H1 (cell line): ENCODE data around the gene NPIPA8. TPM values are rescaled to one million over a fixed set of nuclear protein-coding genes. Genes with fewer than 3 reads are reported as not detected.
"Not testable (repeated sequence)": the region's sequence is repeated elsewhere in the genome, so short reads cannot be mapped to it uniquely, and the experiment has no call there.

Source experiments
- CTCF ChIA-PET: fragments of 300-600 bp; sonication (Branson Sonifier 250); formaldehyde crosslinking; loops from one replicate; lab custom pipeline; 2021; ENCODE audit not compliant: partially characterized antibody; lab: Charles Lee
- POLR2A ChIA-PET: fragments of 300-600 bp; sonication (Branson Sonifier 250); formaldehyde crosslinking; loops from one replicate; lab custom pipeline; 2021; ENCODE audit warnings: inconsistent platforms; ENCODE audit not compliant: partially characterized antibody; lab: Charles Lee
- DNase-seq, 2 experiments: peaks; one replicate each; pipeline versions ENCODE4 v3.0.0 to v3.0.0-alpha.2; 2010 to 2022; ENCODE audit warnings: low spot score in 2 of 2, low read depth in 1 of 2, mixed read lengths in 1 of 2
- FAIRE-seq: peaks from 2 replicates; lab custom pipeline; 2011; peaks lifted over from hg19 to GRCh38; lab: Jason Lieb, UNC
- H2AFZ ChIP-seq: 2 replicates; pipeline ENCODE4 v1.8.1; 2012; ENCODE audit warnings: low read length, inconsistent platforms
- H2AK5ac ChIP-seq: 2 replicates; pipeline ENCODE4 v1.6.1; 2013; ENCODE audit warnings: low read depth, low read length
- H2BK120ac ChIP-seq: replicated peaks from 2 replicates; pipeline ENCODE3; 2013; ENCODE audit warnings: low read depth, low read length, inconsistent platforms
- H2BK12ac ChIP-seq: 2 replicates; pipeline ENCODE4 v1.6.1; 2013; ENCODE audit warnings: low read depth, low read length
- H2BK15ac ChIP-seq: 2 replicates; pipeline ENCODE4 v1.6.1; 2013; ENCODE audit warnings: low read length
- H2BK20ac ChIP-seq: 2 replicates; pipeline ENCODE4 v1.6.1; 2013; ENCODE audit warnings: low read length
- H2BK5ac ChIP-seq: 2 replicates; pipeline ENCODE4 v1.6.1; 2013; ENCODE audit warnings: low read depth, low read length
- H3K14ac ChIP-seq: 2 replicates; pipeline ENCODE4 v1.6.1; 2013; ENCODE audit warnings: inconsistent platforms; ENCODE audit not compliant: insufficient read length
- H3K18ac ChIP-seq: 2 replicates; pipeline ENCODE4 v1.6.1; 2013; ENCODE audit warnings: low read length; ENCODE audit errors: extremely low read depth
- H3K23ac ChIP-seq: 2 replicates; pipeline ENCODE4 v1.6.1; 2013; ENCODE audit warnings: inconsistent platforms; ENCODE audit not compliant: insufficient read length
- H3K23me2 ChIP-seq: 2 replicates; pipeline ENCODE4 v1.6.1; 2013; ENCODE audit warnings: low read depth, low read length
- H3K27ac ChIP-seq: 2 replicates; pipeline ENCODE4 v1.6.1; 2011; ENCODE audit warnings: low read depth, low read length, inconsistent platforms
- H3K27me3 ChIP-seq, 4 experiments: replicated peaks in 1 of 4; 1 replicate in 1 of 4; 2 replicates in 3 of 4; pipeline versions ENCODE4 v1.6.1 to v1.8.1; 2011 to 2013; ENCODE audit warnings: low read length in 3 of 4, mild to moderate bottlenecking in 3 of 4, inconsistent platforms in 2 of 4, mixed read lengths in 2 of 4, moderate library complexity in 1 of 4; ENCODE audit not compliant: control insufficient read depth in 3 of 4, insufficient read depth in 3 of 4; ENCODE audit errors: extremely low read depth in 1 of 4
- H3K36me3 ChIP-seq, 4 experiments: 2 replicates each; pipeline versions ENCODE4 v1.6.1 to v1.8.1; 2011 to 2013; ENCODE audit warnings: mild to moderate bottlenecking in 4 of 4, low read length in 3 of 4, moderate library complexity in 2 of 4, control low read depth in 1 of 4, inconsistent platforms in 1 of 4; ENCODE audit not compliant: insufficient read depth in 4 of 4, control insufficient read depth in 2 of 4
- H3K4ac ChIP-seq: replicated peaks from 2 replicates; pipeline ENCODE3; 2013; ENCODE audit warnings: low read length, low read depth, mixed read lengths, inconsistent platforms; ENCODE audit not compliant: insufficient read length
- H3K4me1 ChIP-seq, 4 experiments: replicated peaks in 1 of 4; 1 replicate in 1 of 4; 2 replicates in 3 of 4; pipeline versions ENCODE4 v1.6.1 to v1.8.1; 2011 to 2013; ENCODE audit warnings: low read length in 3 of 4, inconsistent platforms in 2 of 4, mixed read lengths in 1 of 4; ENCODE audit not compliant: insufficient read depth in 4 of 4, control insufficient read depth in 3 of 4
- H3K4me2 ChIP-seq, 2 experiments: 2 replicates each; pipeline versions ENCODE4 v1.6.1 to v1.8.1; 2011 to 2013; ENCODE audit warnings: low read depth in 2 of 2, low read length in 2 of 2, control low read depth in 1 of 2, inconsistent platforms in 1 of 2, mild to moderate bottlenecking in 1 of 2; ENCODE audit not compliant: insufficient read depth in 1 of 2
- H3K4me3 ChIP-seq, 4 experiments: fragments of 200-600, 300-600 bp in 1 of 4; sonication (generic), shearing (Covaris generic), sonication (Bioruptor Twin) in 1 of 4; 2 replicates each; pipeline versions ENCODE4 v1.5.1 to v1.8.1; 2011 to 2016; ENCODE audit warnings: low read length in 4 of 4, low read depth in 3 of 4, control low read depth in 2 of 4, inconsistent platforms in 2 of 4, mild to moderate bottlenecking in 2 of 4, mixed read lengths in 1 of 4, moderate library complexity in 1 of 4; ENCODE audit not compliant: insufficient read depth in 2 of 4; ENCODE audit errors: extremely low read depth in 1 of 4
- H3K56ac ChIP-seq: replicated peaks from 2 replicates; pipeline ENCODE3; 2013; ENCODE audit warnings: low read depth, mild to moderate bottlenecking, mixed read lengths, low read length, inconsistent platforms; ENCODE audit not compliant: insufficient read length
- H3K79me1 ChIP-seq: 2 replicates; pipeline ENCODE4 v1.6.1; 2013; ENCODE audit warnings: low read depth, low read length, control low read depth
- H3K79me2 ChIP-seq, 2 experiments: 2 replicates each; pipeline versions ENCODE4 v1.6.1 to v1.8.1; 2012 to 2013; ENCODE audit warnings: low read length in 2 of 2, mild to moderate bottlenecking in 2 of 2, inconsistent platforms in 1 of 2; ENCODE audit not compliant: insufficient read depth in 2 of 2, control insufficient read depth in 1 of 2
- H3K9ac ChIP-seq, 4 experiments: replicated peaks in 1 of 4; 1 replicate in 1 of 4; 2 replicates in 3 of 4; pipeline versions ENCODE4 v1.6.1 to v1.8.1; 2011 to 2013; ENCODE audit warnings: low read depth in 3 of 4, low read length in 3 of 4, control low read depth in 2 of 4, mild to moderate bottlenecking in 2 of 4, moderate library complexity in 2 of 4, inconsistent platforms in 1 of 4; ENCODE audit errors: extremely low read depth in 1 of 4
- H3K9me3 ChIP-seq, 2 experiments: 2 replicates each; pipeline versions ENCODE4 v1.6.1 to v1.8.1; 2012 to 2013; ENCODE audit warnings: mild to moderate bottlenecking in 2 of 2, moderate library complexity in 2 of 2, control low read depth in 1 of 2, inconsistent platforms in 1 of 2, low read depth in 1 of 2, low read length in 1 of 2, mixed read lengths in 1 of 2; ENCODE audit not compliant: insufficient read depth in 2 of 2
- H4K20me1 ChIP-seq, 2 experiments: replicated peaks in 1 of 2; 2 replicates each; pipeline versions ENCODE3 to v1.8.1; 2011 to 2013; ENCODE audit warnings: inconsistent platforms in 2 of 2, low read length in 2 of 2, mild to moderate bottlenecking in 1 of 2; ENCODE audit not compliant: insufficient read depth in 2 of 2, control insufficient read depth in 1 of 2
- H4K5ac ChIP-seq: 2 replicates; pipeline ENCODE4 v1.6.1; 2013; ENCODE audit warnings: low read length, low read depth, mixed read lengths, inconsistent platforms; ENCODE audit not compliant: insufficient read length
- H4K8ac ChIP-seq: 2 replicates; pipeline ENCODE4 v1.8.0; 2013; ENCODE audit warnings: mild to moderate bottlenecking, moderate library complexity, low read length, inconsistent platforms; ENCODE audit not compliant: insufficient read depth; ENCODE audit errors: extremely low read depth
- H4K91ac ChIP-seq: replicated peaks from 2 replicates; pipeline ENCODE3; 2013; ENCODE audit warnings: low read length, mixed read lengths, inconsistent platforms; ENCODE audit not compliant: insufficient read length
- WGBS, 2 experiments: shearing (Covaris generic) in 1 of 2; methylation state at CpG; one replicate each; pipeline versions ENCODE4 v1.1.6 to v1.1.7; 2013 to 2015; ENCODE audit warnings: low lambda C conversion rate in 2 of 2, mixed read lengths in 2 of 2, inconsistent platforms in 1 of 2, low coverage in 1 of 2, missing lambda C conversion rate in 1 of 2; ENCODE audit not compliant: insufficient replicate concordance in 2 of 2, insufficient coverage in 1 of 2, insufficient read length in 1 of 2; ENCODE audit errors: extremely low coverage in 1 of 2, missing lambda C conversion rate in 1 of 2; 5-methylcytosine and 5-hydroxymethylcytosine counted together
- polyA plus RNA-seq, 7 experiments: library from polyadenylated mRNA; depleted of rRNA in 3 of 7; stranded (reverse) in 5 of 7; unstranded in 2 of 7; fragments of >200 nt in 5 of 7; fragments of 200-250 nt in 2 of 7; gene quantifications; 1 replicate in 5 of 7; 2 replicates in 1 of 7; 4 replicates in 1 of 7; pipeline versions ENCODE4 v1.2.1 to v1.2.3, GENCODE V29; 2011 to 2013; ENCODE audit warnings: missing spikeins in 2 of 7, mixed read lengths in 2 of 7
- total RNA-seq: library from RNA; stranded (reverse); fragmentation: NEBNext Ultra II Directional; extraction: Animal tissue kit (Norgen Biotek cat#: 25700); gene quantifications from 2 replicates; pipeline ENCODE4 v1.2.1, GENCODE V29; 2021

Gene NPIPA8
- total and polyA plus RNA-seq, 2 of the 8 experiments (the other 6 are each of a cell fraction or from before 2014, with no cell fraction given), result 1.1 to 13.8 TPM

- whole genome bisulfite sequencing, 2 experiments, result no CpG with 5 or more reads among the region's 2 CpGs
- H4K91ac ChIP-seq, H3K79me2 ChIP-seq, H3K79me1 ChIP-seq, H3K23me2 ChIP-seq, H3K27me3 ChIP-seq, DNase-seq, H3K23ac ChIP-seq, H4K20me1 ChIP-seq, H3K18ac ChIP-seq, H3K4me2 ChIP-seq, H3K4me3 ChIP-seq, H2AFZ ChIP-seq, H2BK120ac ChIP-seq, H2AK5ac ChIP-seq, H3K14ac ChIP-seq, H3K4ac ChIP-seq, H3K56ac ChIP-seq, H3K4me1 ChIP-seq, FAIRE-seq, CTCF ChIA-PET, H3K36me3 ChIP-seq, H2BK5ac ChIP-seq, H3K9ac ChIP-seq, H4K5ac ChIP-seq, H2BK15ac ChIP-seq, H3K9me3 ChIP-seq, POLR2A ChIA-PET, H4K8ac ChIP-seq, H3K27ac ChIP-seq, H2BK12ac ChIP-seq, H2BK20ac ChIP-seq: not testable (repeated sequence)
These were observed 27.4 kb downstream of the NPIPA8 start for GRCh38 chr16:18309159-18309558.

- POLR2A ChIA-PET, H3K56ac ChIP-seq, H2BK120ac ChIP-seq: not testable (repeated sequence)
These were observed 29.3 kb downstream of the NPIPA8 start for GRCh38 chr16:18307241-18307640.

More at GRCh38 chr16:18307241-18307640, 29.3 kb downstream of the NPIPA8 start:
- H3K4me1 ChIP-seq, H3K36me3 ChIP-seq, H3K4me3 ChIP-seq, H3K23ac ChIP-seq, H3K79me2 ChIP-seq, FAIRE-seq, H3K9ac ChIP-seq, H4K20me1 ChIP-seq, H4K91ac ChIP-seq, H3K9me3 ChIP-seq, H3K14ac ChIP-seq, H2AFZ ChIP-seq, H4K5ac ChIP-seq, H3K18ac ChIP-seq, DNase-seq, H3K4me2 ChIP-seq, H3K27me3 ChIP-seq, CTCF ChIA-PET, H2BK15ac ChIP-seq, H3K79me1 ChIP-seq, H2BK20ac ChIP-seq, H4K8ac ChIP-seq, H2BK5ac ChIP-seq, H3K4ac ChIP-seq, H3K23me2 ChIP-seq, H3K27ac ChIP-seq, H2AK5ac ChIP-seq, H2BK12ac ChIP-seq: not testable (repeated sequence)
- WGBS, 2 experiments, result 80% methylated on average over 1 of the region's 3 CpGs; no CpG with 5 or more reads in 1 of the 2 experiments
